ENCODE measurements around the gene CALHM5. TPM values are rescaled to one million over a fixed set of nuclear protein-coding genes. Genes with fewer than 3 reads are reported as not detected.

CALHM5 gene
- total RNA-seq, 1 donor from 2014 or later: 0.21 TPM

- Histone ChIP-seq H3K36me3 (ENCODE audit: control insufficient read depth, insufficient read depth, low read length) (no peaks in the 10 kb centered on the region), H3K27me3 (ENCODE audit: control insufficient read depth, insufficient read depth, low read length) (no peaks in the 10 kb centered on the region), H3K4me3 (ENCODE audit: low read depth, low read length) (no peak overlapping the region)
- no peak for TF ChIP-seq CTCF (IDR thresholded peaks at IDR 0.05; ENCODE audit: insufficient read depth, low read length, poor library complexity, severe bottlenecking)
- no peak for DNase-seq (ENCODE audit: low read depth)
These were observed 1.9 kb downstream of the CALHM5 start for GRCh38 chr6:116513224-116513875.

- Histone ChIP-seq H3K36me3 (ENCODE audit: control insufficient read depth, insufficient read depth, low read length) (no peaks in the 10 kb centered on the region), H3K4me3 (ENCODE audit: low read depth, low read length) (no peak overlapping the region), H3K27me3 (ENCODE audit: control insufficient read depth, insufficient read depth, low read length) (no peaks in the 10 kb centered on the region)
- no peak for TF ChIP-seq CTCF (IDR thresholded peaks at IDR 0.05; ENCODE audit: insufficient read depth, low read length, poor library complexity, severe bottlenecking)
- DNase-seq (ENCODE audit: low read depth): no peak
These were observed 2.7 kb downstream of the CALHM5 start for GRCh38 chr6:116514111-116514510.

- Histone ChIP-seq H3K4me3 (ENCODE audit: low read depth, low read length) (no peak overlapping the region), H3K27me3 (ENCODE audit: control insufficient read depth, insufficient read depth, low read length) (no peaks in the 10 kb centered on the region), H3K36me3 (ENCODE audit: control insufficient read depth, insufficient read depth, low read length) (no peaks in the 10 kb centered on the region)
- DNase-seq (ENCODE audit: low read depth): no peak
- TF ChIP-seq CTCF (IDR thresholded peaks at IDR 0.05; ENCODE audit: insufficient read depth, low read length, poor library complexity, severe bottlenecking): no peak
These were observed 3.7 kb downstream of the CALHM5 start for GRCh38 chr6:116515141-116515540.

GRCh38 chr6:116518621-116519368 is 7.4 kb downstream of the CALHM5 start:
- TF ChIP-seq CTCF (IDR thresholded peaks at IDR 0.05; ENCODE audit: insufficient read depth, low read length, poor library complexity, severe bottlenecking): no peak
- H3K36me3 ChIP-seq (ENCODE audit: control insufficient read depth, insufficient read depth, low read length): no peaks in the 10 kb centered on the region
- no peak overlapping the region for H3K4me3 ChIP-seq (ENCODE audit: low read depth, low read length)
- DNase-seq (ENCODE audit: low read depth): no peak
- H3K27me3 ChIP-seq (ENCODE audit: control insufficient read depth, insufficient read depth, low read length): no peaks in the 10 kb centered on the region

GRCh38 chr6:116522896-116523295 is 11.5 kb downstream of the CALHM5 start:
- no peaks in the 10 kb centered on the region for H3K27me3 ChIP-seq (ENCODE audit: control insufficient read depth, insufficient read depth, low read length)
- no peaks in the 10 kb centered on the region for H3K36me3 ChIP-seq (ENCODE audit: control insufficient read depth, insufficient read depth, low read length)
- H3K4me3 ChIP-seq (ENCODE audit: low read depth, low read length): no peak overlapping the region
- DNase-seq (ENCODE audit: low read depth): no peak
- TF ChIP-seq CTCF (IDR thresholded peaks at IDR 0.05; ENCODE audit: insufficient read depth, low read length, poor library complexity, severe bottlenecking): no peak

Measured in kidney epithelial cell (primary cell).